ENCODE results near the gene CUX1.

Gene CUX1

GRCh38 chr7:102254521-102254920 lies 437.1 kb downstream of the CUX1 start:
- no peak for TF ChIP-seq CTCF (conservative IDR thresholded peaks at IDR 0.05; ENCODE audit: low read depth, low read length)
- no peak for DNase-seq (ENCODE audit: low read depth)
- H3K4me3 ChIP-seq (ENCODE audit: low read depth, low read length): no peak overlapping the region

- H3K4me3 ChIP-seq (ENCODE audit: low read depth, low read length): no peak overlapping the region
- TF ChIP-seq CTCF (conservative IDR thresholded peaks at IDR 0.05; ENCODE audit: low read depth, low read length): no peak
- no peak for DNase-seq (ENCODE audit: low read depth)
These were observed 438.1 kb downstream of the CUX1 start for GRCh38 chr7:102255501-102255900.

DNA sequence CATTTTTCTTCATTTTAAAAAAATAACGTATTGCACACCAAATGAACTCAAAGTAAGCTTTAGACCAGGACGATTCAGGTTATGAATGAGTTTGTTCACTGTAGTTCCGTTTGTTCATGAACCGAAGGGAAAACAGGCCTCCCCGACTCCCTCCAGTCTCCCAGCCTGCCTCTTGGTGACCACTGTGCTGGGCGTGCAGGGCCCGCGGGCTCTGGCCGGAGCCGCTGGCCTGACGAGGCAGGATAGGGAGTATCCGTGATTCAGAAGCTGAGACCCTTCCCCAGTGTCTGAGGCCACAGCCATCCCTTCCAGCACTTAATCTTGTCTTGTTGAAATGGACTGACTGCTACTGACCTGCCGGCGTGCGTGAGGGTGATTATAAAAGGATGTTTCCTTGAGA lies 438.5 kb downstream of the CUX1 start:
- no peak overlapping the region for H3K4me3 ChIP-seq (ENCODE audit: low read depth, low read length)
- TF ChIP-seq CTCF (conservative IDR thresholded peaks at IDR 0.05; ENCODE audit: low read depth, low read length): no peak
- no peak for DNase-seq (ENCODE audit: low read depth)

- DNase-seq (ENCODE audit: low read depth): no peak
- no peak for TF ChIP-seq CTCF (conservative IDR thresholded peaks at IDR 0.05; ENCODE audit: low read depth, low read length)
- H3K4me3 ChIP-seq (ENCODE audit: low read depth, low read length): no peak overlapping the region
These were observed 440.8 kb downstream of the CUX1 start for GRCh38 chr7:102258073-102258748.

GRCh38 chr7:102258749-102259107 lies 441.3 kb downstream of the CUX1 start:
- TF ChIP-seq CTCF (conservative IDR thresholded peaks at IDR 0.05; ENCODE audit: low read depth, low read length): no peak
- no peak for DNase-seq (ENCODE audit: low read depth)
- no peak overlapping the region for H3K4me3 ChIP-seq (ENCODE audit: low read depth, low read length)

- no peak for TF ChIP-seq CTCF (conservative IDR thresholded peaks at IDR 0.05; ENCODE audit: low read depth, low read length)
- DNase-seq (ENCODE audit: low read depth): peak; percentile 71
These were observed 443.4 kb downstream of the CUX1 start for GRCh38 chr7:102260856-102261255.

GRCh38 chr7:102261451-102261850 lies 444.0 kb downstream of the CUX1 start:
- TF ChIP-seq CTCF (conservative IDR thresholded peaks at IDR 0.05; ENCODE audit: low read depth, low read length): no peak
- no peak overlapping the region for H3K4me3 ChIP-seq (ENCODE audit: low read depth, low read length)
- no peak for DNase-seq (ENCODE audit: low read depth)

More at GRCh38 chr7:102260856-102261255, 443.4 kb downstream of the CUX1 start:
- H3K4me3 ChIP-seq (ENCODE audit: low read depth, low read length): no peak overlapping the region
